ENCODE results near the gene BCDIN3D.

- TF ChIP-seq, protein P1, sequence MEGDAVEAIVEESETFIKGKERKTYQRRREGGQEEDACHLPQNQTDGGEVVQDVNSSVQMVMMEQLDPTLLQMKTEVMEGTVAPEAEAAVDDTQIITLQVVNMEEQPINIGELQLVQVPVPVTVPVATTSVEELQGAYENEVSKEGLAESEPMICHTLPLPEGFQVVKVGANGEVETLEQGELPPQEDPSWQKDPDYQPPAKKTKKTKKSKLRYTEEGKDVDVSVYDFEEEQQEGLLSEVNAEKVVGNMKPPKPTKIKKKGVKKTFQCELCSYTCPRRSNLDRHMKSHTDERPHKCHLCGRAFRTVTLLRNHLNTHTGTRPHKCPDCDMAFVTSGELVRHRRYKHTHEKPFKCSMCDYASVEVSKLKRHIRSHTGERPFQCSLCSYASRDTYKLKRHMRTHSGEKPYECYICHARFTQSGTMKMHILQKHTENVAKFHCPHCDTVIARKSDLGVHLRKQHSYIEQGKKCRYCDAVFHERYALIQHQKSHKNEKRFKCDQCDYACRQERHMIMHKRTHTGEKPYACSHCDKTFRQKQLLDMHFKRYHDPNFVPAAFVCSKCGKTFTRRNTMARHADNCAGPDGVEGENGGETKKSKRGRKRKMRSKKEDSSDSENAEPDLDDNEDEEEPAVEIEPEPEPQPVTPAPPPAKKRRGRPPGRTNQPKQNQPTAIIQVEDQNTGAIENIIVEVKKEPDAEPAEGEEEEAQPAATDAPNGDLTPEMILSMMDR (optimal IDR thresholded peaks at IDR 0.05 in 1 of 3, IDR thresholded peaks at IDR 0.05 in 1 of 3, conservative IDR thresholded peaks at IDR 0.05 in 1 of 3; ENCODE audit: extremely low read depth in 1 of 3, insufficient read depth in 2 of 3, low read length in 3 of 3): no peak
- no peak for TF ChIP-seq EZH2 (IDR thresholded peaks at IDR 0.05; ENCODE audit: low read length)
Observed at GRCh38 chr12:49798934-49799333, 44.0 kb downstream of the BCDIN3D start.

All from keratinocyte (primary cell).